Right lobe of liver (tissue), 6 donors: ENCODE results near the gene SLC22A23. TPM values are rescaled to one million over a fixed set of nuclear protein-coding genes. Genes with fewer than 3 reads are reported as not detected.
A peak's percentile ranks its signal among the peaks of the same experiment; 100 is the strongest.

ENCODE experiments used
- ATAC-seq, 4 donors: fragments of 200-7000 bp; cut with Tn5 transposase; one replicate each; pipeline ENCODE4 v1.9.1; 2020; ENCODE audit warnings: mild to moderate bottlenecking in 4 of 4, moderate library complexity in 4 of 4
- DNase-seq, 3 donors: peaks; one replicate each; pipeline ENCODE4 v3.0.0-alpha.2; 2020
- H3K27ac ChIP-seq, 3 donors: fragments of 200-600 bp; one replicate each; pipeline ENCODE4 v1.8.0; 2022
- H3K27me3 ChIP-seq, 2 donors: fragments of 200-600 bp; one replicate each; pipeline ENCODE4 v1.8.0; 2022
- H3K36me3 ChIP-seq, 4 donors: fragments of 200-600 bp; sonication (generic) in 1 of 4; one replicate each; pipeline versions ENCODE4 v1.5.1 to v1.8.0; 2017 to 2022; ENCODE audit warnings: control low read depth in 1 of 4
- H3K4me1 ChIP-seq, 4 donors: fragments of 200-600 bp; sonication (generic) in 1 of 4; one replicate each; pipeline versions ENCODE4 v1.5.1 to v1.8.0; 2017 to 2022; ENCODE audit warnings: control low read depth in 1 of 4
- H3K4me3 ChIP-seq, 3 donors: fragments of 200-600 bp; one replicate each; pipeline ENCODE4 v1.8.0; 2022
- H3K9me3 ChIP-seq, 4 donors: fragments of 200-600 bp; sonication (generic) in 1 of 4; one replicate each; pipeline versions ENCODE4 v1.5.1 to v1.8.0; 2017 to 2022; ENCODE audit warnings: control low read depth in 1 of 4
- POLR2A ChIP-seq: fragments of 450-650 bp; IDR thresholded peaks from one replicate; pipeline ENCODE4 v1.6.1; 2017; ENCODE audit warnings: antibody characterized with exemption, mild to moderate bottlenecking
- WGBS: methylation state at CpG from one replicate; pipeline ENCODE4 v1.1.6; 2018; ENCODE audit warnings: low coverage, low lambda C conversion rate; ENCODE audit not compliant: insufficient coverage; ENCODE audit errors: missing lambda C conversion rate; 5-methylcytosine and 5-hydroxymethylcytosine counted together
- intact Hi-C, 2 donors: fragments of 100-400 bp; cut with DNase I; formaldehyde crosslinking; loops; one replicate each; pipeline versions ENCODE4 v1.11.2 to v1.14.1; 2022
- total RNA-seq, 6 experiments: library from RNA; depleted of rRNA in 2 of 6; stranded (reverse); fragments of >200 nt in 2 of 6; fragmentation: NEBNext Ultra II Directional in 3 of 6; extraction: Animal tissue kit (Norgen Biotek cat#: 25700) in 3 of 6; gene quantifications; one replicate each; pipeline versions ENCODE4 v1.1.0 to v1.2.4, GENCODE V29; 2016 to 2023
- TF ChIP-seq, protein P1 (sequence below), 4 donors: fragments of 200-600 bp in 3 of 4; fragments of 450-650 bp in 1 of 4; IDR thresholded peaks; one replicate each; pipeline versions ENCODE4 v1.5.1 to v1.8.0; 2016 to 2022; ENCODE audit warnings: antibody characterized with exemption in 4 of 4, mild to moderate bottlenecking in 2 of 4
- donor health status: DM: no; HTN: yes; CAD: no.
- donor health status: DM: no; HTN: no; CAD: no.
- donor health status: DM: no; HTN: no; CAD: no.
- donor health status: DM: no; HTN: yes; CAD: no.
- donor health status: DM: no; HTN: yes; CAD: no.

Gene SLC22A23
- total RNA-seq, 6 experiments from 2014 or later: 11.7 to 27.6 (median 16.3) TPM

DNA sequence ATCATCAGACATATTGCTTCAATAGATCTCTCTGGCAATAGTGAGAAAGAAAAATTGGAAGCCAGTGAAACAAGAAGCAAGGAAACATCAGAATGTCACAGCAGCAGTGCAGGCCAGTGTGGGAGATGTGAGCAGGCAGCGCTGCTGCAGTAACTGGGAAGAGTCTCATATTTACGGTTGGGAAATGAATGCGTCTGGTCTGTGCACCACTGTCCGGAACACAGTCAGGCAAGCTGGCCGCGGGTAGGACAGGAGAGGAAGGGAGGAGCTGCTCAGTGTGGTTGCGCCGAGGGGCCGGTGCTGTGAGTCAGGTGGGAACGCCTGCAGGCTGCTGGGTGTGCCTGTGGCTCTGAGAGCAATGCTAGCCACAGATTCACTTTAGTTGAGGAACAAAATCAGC, 204.5 kb downstream of the SLC22A23 start:
- TF ChIP-seq, protein P1, sequence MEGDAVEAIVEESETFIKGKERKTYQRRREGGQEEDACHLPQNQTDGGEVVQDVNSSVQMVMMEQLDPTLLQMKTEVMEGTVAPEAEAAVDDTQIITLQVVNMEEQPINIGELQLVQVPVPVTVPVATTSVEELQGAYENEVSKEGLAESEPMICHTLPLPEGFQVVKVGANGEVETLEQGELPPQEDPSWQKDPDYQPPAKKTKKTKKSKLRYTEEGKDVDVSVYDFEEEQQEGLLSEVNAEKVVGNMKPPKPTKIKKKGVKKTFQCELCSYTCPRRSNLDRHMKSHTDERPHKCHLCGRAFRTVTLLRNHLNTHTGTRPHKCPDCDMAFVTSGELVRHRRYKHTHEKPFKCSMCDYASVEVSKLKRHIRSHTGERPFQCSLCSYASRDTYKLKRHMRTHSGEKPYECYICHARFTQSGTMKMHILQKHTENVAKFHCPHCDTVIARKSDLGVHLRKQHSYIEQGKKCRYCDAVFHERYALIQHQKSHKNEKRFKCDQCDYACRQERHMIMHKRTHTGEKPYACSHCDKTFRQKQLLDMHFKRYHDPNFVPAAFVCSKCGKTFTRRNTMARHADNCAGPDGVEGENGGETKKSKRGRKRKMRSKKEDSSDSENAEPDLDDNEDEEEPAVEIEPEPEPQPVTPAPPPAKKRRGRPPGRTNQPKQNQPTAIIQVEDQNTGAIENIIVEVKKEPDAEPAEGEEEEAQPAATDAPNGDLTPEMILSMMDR (IDR thresholded peaks at IDR 0.05): no peak
- no peak for TF ChIP-seq POLR2A
- Histone ChIP-seq H3K36me3 (no peaks in the 10 kb centered on the region), H3K4me3 (no peak overlapping the region), H3K9me3 (no peaks in the 10 kb centered on the region), H3K4me1 (no peaks in the 10 kb centered on the region), H3K27me3 (no peaks in the 10 kb centered on the region), H3K27ac (no peak overlapping the region)
- intact Hi-C loops: loop anchor here (5.0 to 10.0 kb wide), 2 partner anchors 125 to 128 kb away; no protein-coding TSS in a partner anchor
- 96% methylated on average over 4 of the region's 10 CpGs for WGBS
- DNase-seq (no peak), ATAC-seq (no peak)

DNA sequence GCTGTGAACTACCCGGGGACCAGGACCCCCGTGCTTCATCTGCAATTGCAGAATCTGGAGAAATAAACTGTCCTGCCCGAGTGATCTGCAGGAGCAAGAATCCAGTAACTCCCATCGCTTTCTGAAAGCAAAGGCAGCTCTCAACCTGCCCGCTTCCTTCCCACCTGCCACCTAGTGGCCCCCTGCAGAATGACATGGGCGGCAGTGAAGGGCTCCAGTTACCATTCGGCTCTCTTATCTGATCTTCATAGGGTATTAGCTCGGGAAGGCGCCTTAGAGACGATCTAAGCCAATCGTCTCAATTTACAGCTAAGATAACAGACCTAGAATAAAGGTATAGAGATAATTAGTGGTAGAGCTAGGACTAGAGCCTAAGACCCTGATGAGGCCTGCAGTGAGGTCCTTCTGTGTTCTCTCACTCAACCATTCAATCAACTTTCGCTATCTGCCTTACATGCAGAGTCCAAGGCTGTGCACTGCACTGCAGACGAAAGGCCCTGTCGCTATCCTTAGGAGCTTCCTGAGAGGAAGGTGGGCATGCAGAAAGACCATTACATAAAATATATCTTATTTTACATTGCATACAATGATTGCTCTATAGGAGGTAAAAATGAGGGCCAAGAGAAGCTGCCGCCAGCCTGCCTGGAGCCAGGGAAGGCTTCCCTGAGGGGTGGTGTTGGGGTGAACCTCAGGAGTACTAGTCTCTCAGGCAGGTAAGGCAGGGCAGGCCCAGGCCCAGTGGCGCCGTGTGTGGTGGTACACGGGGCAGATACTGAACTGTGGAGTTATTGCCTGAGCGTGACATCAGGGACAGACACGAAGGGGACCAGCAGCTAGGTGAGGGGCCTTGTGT, 205.2 kb downstream of the SLC22A23 start:
- peak; percentile 77 to 84 (median 81) for DNase-seq
- intact Hi-C loops: loop anchor here (5.0 to 10.0 kb wide), 2 partner anchors 124 to 127 kb away; no protein-coding TSS in a partner anchor
- no peaks in the 10 kb centered on the region for H3K9me3 ChIP-seq
- H3K36me3 ChIP-seq: no peaks in the 10 kb centered on the region
- TF ChIP-seq POLR2A: no peak
- TF ChIP-seq, protein P1 (IDR thresholded peaks at IDR 0.05): peak; percentile 94 to 98 (median 97)
- no peaks in the 10 kb centered on the region for H3K4me1 ChIP-seq
- WGBS: 15% methylated on average over 15 of the region's 20 CpGs
- ATAC-seq: peak; percentile 94 to 99 (median 96)
- no peak overlapping the region for H3K27ac ChIP-seq
- no peaks in the 10 kb centered on the region for H3K27me3 ChIP-seq
- no peak overlapping the region for H3K4me3 ChIP-seq

DNA sequence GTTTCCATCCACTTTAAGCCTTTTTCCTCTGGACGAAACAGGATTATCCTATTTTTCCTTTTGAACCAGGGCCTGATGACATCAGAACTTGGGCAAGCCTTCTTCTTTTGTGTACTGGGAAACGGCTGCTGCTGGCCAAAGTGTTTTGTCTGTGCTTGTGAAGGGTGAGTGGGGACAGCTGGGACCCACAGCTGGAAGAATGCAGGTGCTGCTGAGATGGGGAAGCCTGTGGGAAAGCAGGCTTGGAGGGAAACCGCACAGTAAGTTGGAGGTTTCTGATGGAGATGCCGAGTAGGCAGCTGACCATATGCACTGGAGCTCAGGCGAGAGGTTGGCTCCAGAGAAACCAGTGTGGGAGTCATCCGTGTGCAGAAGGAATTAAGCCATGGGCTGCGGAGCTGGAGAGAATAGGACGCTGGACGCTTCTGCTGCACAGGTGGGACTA, 206.6 kb downstream of the SLC22A23 start:
- DNase-seq: no peak
- ATAC-seq: no peak
- TF ChIP-seq, protein P1 (IDR thresholded peaks at IDR 0.05): no peak
- TF ChIP-seq POLR2A: no peak
- Histone ChIP-seq H3K4me1 (peaks cover 0 to 6% (median 2%) of the 10 kb centered on the region in 4 donors), H3K9me3 (no peaks in the 10 kb centered on the region), H3K4me3 (no peak overlapping the region), H3K27me3 (no peaks in the 10 kb centered on the region), H3K36me3 (no peaks in the 10 kb centered on the region), H3K27ac (no peak overlapping the region)
- WGBS: 89% methylated on average over 9 of the region's 9 CpGs
- intact Hi-C loops: loop anchor here (5.0 to 10.0 kb wide), 2 partner anchors 123 to 125 kb away; no protein-coding TSS in a partner anchor

DNA sequence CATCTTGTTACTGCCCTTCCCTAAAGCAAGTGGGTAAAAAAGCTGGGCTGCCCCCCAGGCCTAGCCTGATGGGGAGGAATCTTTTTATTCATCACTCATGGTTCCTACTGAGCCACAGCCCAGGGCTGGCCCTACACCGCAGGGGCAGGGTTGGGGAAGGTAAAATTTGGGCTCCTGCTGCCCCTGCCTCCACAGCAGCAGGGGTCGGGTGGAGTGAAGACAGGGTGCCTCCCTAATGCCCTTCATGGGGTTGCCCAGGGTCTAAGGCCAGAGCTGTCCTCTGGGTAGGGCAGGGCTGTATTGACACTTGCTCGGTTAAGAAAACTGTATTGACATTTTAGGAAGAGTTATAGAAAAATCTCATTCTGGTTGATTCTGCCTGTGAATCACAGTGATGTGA, 207.0 kb downstream of the SLC22A23 start:
- DNase-seq (no peak), ATAC-seq (no peak)
- Histone ChIP-seq H3K4me3 (no peak overlapping the region), H3K9me3 (no peaks in the 10 kb centered on the region), H3K4me1 (peaks cover 0 to 9% (median 2%) of the 10 kb centered on the region in 4 donors), H3K36me3 (no peaks in the 10 kb centered on the region), H3K27me3 (no peaks in the 10 kb centered on the region), H3K27ac (no peak overlapping the region)
- 89% methylated on average over 3 of the region's 3 CpGs for WGBS
- intact Hi-C loops: loop anchor here (5.0 to 10.0 kb wide), 2 partner anchors 123 to 125 kb away; no protein-coding TSS in a partner anchor
- TF ChIP-seq, protein P1 (IDR thresholded peaks at IDR 0.05): no peak
- no peak for TF ChIP-seq POLR2A
